ENCODE results near the gene RAPGEF5. TPM values are rescaled to one million over a fixed set of nuclear protein-coding genes. Genes with fewer than 3 reads are reported as not detected.

The RAPGEF5 gene
- total and polyA plus RNA-seq, 2 donors (not counting 3 experiments of a cell fraction or from before 2014, with no cell fraction given) = 10.0 to 43.2 TPM

DNA sequence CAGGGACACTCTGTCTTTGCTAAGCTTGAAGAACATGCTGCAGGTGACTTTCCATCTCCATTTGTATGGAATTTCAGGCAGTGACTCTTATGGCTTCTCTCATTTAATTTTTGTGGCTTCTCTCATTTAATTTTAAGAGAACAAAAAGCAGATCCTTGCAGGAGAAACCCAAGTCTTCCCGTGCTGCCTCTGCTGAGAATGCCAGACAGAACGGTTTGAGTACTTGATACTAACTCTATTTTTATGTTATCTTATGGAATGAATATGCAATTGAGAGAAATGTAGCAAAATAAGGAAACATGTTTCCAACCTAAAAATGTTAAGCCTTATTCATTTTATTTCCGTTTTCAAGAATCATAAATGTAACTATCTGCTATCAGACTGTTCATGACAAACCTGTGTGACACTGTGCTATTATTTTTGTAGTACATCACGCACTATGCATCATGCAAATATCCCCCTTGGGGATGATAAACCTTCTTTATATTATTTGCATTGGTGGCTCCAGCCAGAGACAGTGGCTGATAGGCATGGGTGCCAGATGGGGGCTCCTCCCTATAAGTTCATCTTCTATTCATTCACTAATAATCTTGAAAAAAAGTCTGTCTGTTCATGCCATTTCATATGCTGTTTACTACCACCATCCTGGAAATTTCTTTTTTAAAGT lies 6.9 kb upstream of the RAPGEF5 start:
- TF ChIP-seq EZH2 (IDR thresholded peaks at IDR 0.05; ENCODE audit: borderline replicate concordance, low read depth, low read length, severe bottlenecking) (no peak), POLR2A (IDR thresholded peaks at IDR 0.05; ENCODE audit: low read depth, low read length) (no peak), JUN (IDR thresholded peaks at IDR 0.05; ENCODE audit: borderline replicate concordance, insufficient read depth, insufficient read length, low read depth) (no peak), POLR2AphosphoS5 (IDR thresholded peaks at IDR 0.05; ENCODE audit: insufficient read depth, low read depth, low read length) (no peak), GATA2 (IDR thresholded peaks at IDR 0.05; ENCODE audit: insufficient read depth, insufficient read length, low read depth, low read length) (no peak), MYC (IDR thresholded peaks at IDR 0.05; ENCODE audit: low read depth, low read length) (no peak), FOS (IDR thresholded peaks at IDR 0.05; ENCODE audit: borderline replicate concordance, insufficient read depth, low read length) (no peak)
- TF ChIP-seq, protein P1, sequence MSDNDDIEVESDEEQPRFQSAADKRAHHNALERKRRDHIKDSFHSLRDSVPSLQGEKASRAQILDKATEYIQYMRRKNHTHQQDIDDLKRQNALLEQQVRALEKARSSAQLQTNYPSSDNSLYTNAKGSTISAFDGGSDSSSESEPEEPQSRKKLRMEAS (IDR thresholded peaks at IDR 0.05; ENCODE audit: insufficient read depth, insufficient read length) = no peak
- TF ChIP-seq, protein P2, sequence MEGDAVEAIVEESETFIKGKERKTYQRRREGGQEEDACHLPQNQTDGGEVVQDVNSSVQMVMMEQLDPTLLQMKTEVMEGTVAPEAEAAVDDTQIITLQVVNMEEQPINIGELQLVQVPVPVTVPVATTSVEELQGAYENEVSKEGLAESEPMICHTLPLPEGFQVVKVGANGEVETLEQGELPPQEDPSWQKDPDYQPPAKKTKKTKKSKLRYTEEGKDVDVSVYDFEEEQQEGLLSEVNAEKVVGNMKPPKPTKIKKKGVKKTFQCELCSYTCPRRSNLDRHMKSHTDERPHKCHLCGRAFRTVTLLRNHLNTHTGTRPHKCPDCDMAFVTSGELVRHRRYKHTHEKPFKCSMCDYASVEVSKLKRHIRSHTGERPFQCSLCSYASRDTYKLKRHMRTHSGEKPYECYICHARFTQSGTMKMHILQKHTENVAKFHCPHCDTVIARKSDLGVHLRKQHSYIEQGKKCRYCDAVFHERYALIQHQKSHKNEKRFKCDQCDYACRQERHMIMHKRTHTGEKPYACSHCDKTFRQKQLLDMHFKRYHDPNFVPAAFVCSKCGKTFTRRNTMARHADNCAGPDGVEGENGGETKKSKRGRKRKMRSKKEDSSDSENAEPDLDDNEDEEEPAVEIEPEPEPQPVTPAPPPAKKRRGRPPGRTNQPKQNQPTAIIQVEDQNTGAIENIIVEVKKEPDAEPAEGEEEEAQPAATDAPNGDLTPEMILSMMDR (IDR thresholded peaks at IDR 0.05; ENCODE audit: extremely low read depth in 1 of 2, insufficient read depth in 1 of 2, low read depth in 1 of 2, low read length in 2 of 2) = no peak

More for the DNA sequence above, 6.9 kb upstream of the RAPGEF5 start:
- Histone ChIP-seq H2AFZ (ENCODE audit: low read depth, low read length) (no peak overlapping the region), H3K27me3 (ENCODE audit: control insufficient read depth in 2 of 2, insufficient read depth in 2 of 2, low read length in 2 of 2) (no peaks in the 10 kb centered on the region), H4K20me1 (replicated peaks; ENCODE audit: control insufficient read depth, extremely low read depth, insufficient read depth, low read length) (no peaks in the 10 kb centered on the region), H3K4me1 (ENCODE audit: control insufficient read depth, extremely low read depth, insufficient read depth, low read length) (no peaks in the 10 kb centered on the region), H3K27ac (ENCODE audit: insufficient read depth, low read depth, low read length) (no peak overlapping the region), H3K9ac (replicated peaks; ENCODE audit: extremely low read depth, insufficient read depth, low read length) (no peak overlapping the region), H3K9me1 (replicated peaks; ENCODE audit: control insufficient read depth, extremely low read depth, insufficient read depth, low read length) (no peaks in the 10 kb centered on the region), H3K9me3 (replicated peaks; ENCODE audit: control insufficient read depth, insufficient read depth, low read length) (no peaks in the 10 kb centered on the region), H3K79me2 (ENCODE audit: control insufficient read depth, insufficient read depth, low read length) (no peaks in the 10 kb centered on the region), H3K4me3 (replicated peaks in 1 of 3; ENCODE audit: insufficient read depth in 1 of 3, low read depth in 1 of 3, low read length in 3 of 3) (no peak overlapping the region), H3K36me3 (ENCODE audit: control insufficient read depth in 2 of 2, extremely low read depth in 1 of 2, insufficient read depth in 2 of 2, low read length in 2 of 2) (no peaks in the 10 kb centered on the region), H3K4me2 (ENCODE audit: insufficient read depth, low read length) (no peak overlapping the region)
- BruUV-seq (replicated peaks) = no TSS peak
- no peak for FAIRE-seq
- ChIA-PET CTCF (interaction anchor here (0.9 to 2.7 kb wide), 3 partner anchors 13 to 37 kb away, joined by 3 to 6 read pairs (median 3); no protein-coding TSS in a partner anchor), POLR2A (no interaction called here)
- intact Hi-C loops (cut with micrococcal nuclease) = no loop called here
- DNase-seq (ENCODE audit: low read depth, low spot score) = no peak
- dilution Hi-C loops (cut with MboI; ENCODE audit: extremely low pct_ligation_motif_present, low sequenced_read_pairs) = no loop called here

Measured in endothelial cell of umbilical vein (primary cell).